ENCODE measurements around the gene RIBC2.

RIBC2 gene

DNA sequence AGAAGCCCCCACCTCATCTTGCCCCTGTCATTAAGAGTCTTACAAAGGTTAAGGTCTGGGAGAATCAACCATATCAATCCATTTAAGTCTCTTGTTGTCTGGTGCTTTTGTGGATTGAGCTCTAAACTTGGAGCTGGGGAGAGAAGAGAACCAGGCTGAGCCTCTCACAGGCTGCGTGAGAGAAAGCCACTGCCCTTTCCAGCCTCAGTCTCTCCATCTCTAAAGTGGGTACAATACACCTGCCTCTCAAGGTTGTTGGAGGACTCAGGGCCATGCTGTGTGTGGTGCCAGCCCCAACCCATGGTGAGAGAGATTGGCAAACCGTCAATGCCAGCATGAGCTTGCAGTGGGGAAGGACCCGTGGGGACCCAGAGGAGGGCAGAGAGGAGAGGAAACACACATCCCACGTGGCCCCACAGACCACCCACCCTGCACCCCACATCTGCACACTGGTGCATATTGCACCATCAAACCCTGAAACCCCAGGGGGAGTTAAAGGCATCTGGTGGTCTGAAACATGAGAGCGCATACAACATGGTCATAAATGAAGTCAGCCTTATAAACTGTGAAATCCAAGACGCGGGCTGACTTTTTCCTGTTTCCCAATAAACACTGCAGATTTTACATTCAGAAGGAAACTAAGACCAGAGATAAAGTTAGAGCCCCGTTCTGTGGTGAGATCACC, 61.7 kb downstream of the RIBC2 start:
- no peak for DNase-seq (ENCODE audit: low spot score)

DNA sequence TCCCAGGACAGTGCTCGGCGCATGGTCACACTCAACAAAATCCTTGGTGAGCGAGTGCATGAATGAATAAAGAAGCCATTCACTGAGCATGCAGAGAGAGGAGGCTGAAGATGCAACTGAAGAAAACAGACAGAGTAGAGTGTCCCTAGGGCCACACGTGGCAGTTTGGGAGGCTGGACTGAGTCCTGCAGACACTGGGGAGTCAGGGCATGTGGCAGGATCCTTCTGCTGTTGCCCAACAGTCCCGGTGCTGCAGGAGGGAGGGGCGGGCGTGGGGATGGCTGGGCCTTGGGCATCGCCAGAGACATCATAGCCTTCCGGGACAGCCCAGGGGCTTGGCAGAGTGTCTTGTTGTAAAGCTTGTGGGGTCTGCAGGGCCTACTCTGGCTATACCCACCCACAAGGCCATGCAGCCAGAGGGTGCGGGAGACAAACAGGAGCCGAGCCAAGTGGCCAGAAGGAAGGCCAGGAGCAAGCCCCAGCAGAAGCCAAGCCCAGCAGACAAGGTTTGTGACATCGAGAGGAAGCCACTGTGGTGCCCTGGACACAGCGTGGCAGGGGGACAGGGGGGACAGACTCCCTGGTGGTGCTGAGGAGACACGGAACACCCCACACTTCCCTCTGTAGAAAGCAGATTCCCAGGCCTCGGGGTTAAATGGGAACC, 62.5 kb downstream of the RIBC2 start:
- DNase-seq (ENCODE audit: low spot score) = no peak

DNA sequence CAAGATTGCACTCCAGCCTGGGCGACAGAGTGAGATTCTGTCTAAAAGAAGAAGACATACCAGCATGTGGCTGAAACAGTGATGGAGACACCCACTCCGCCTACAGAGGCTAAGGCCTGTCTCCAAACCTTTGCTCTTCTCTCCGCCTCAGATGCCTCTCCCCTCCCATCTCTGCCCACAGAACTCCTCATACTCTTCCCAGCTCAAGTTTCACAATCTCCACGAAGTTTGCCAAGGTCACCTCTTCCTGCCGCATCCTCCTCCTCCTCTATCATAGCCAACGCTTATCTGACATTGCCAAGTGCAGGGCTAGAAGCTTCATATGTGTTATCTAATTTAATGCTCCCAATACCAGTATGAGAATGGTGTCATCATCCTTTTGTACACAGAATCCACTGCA, 63.3 kb downstream of the RIBC2 start:
- DNase-seq (ENCODE audit: low spot score) = no peak

DNA sequence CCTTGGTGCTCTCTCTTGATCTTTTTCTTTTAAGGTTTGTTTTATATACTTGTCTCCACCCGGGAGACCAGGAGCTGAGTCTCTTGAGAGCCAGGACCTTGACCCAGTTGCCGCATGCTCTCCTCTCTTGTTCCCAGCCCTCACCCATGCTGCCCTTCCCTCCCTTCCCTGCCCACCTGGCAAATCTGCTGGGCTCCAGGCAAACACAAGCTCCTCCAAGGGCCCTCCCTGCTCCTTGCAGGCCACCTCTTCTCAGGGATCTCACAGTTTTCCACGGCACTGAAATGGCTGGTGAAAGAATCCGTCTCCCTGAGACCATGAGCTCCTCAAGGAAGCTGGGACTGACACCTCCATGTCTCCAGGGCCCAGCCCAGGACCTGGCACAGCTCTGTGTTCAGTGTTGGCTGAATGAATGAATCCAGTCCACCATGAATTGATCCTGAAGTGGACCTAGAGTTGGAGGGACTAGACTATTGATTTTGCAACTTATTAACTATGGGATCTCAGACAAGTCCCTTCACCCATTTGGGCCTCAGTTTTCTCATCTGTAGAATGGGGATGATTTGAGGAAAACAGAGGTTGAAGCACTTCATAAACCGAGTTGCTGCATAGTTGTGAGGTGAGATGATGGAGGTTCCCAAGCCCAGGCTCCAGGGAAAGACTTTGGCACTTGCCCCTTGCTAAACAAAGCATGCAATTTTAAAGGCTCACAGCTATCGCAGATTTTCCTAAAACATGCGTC, 64.0 kb downstream of the RIBC2 start:
- DNase-seq (ENCODE audit: low spot score) = no peak

DNA sequence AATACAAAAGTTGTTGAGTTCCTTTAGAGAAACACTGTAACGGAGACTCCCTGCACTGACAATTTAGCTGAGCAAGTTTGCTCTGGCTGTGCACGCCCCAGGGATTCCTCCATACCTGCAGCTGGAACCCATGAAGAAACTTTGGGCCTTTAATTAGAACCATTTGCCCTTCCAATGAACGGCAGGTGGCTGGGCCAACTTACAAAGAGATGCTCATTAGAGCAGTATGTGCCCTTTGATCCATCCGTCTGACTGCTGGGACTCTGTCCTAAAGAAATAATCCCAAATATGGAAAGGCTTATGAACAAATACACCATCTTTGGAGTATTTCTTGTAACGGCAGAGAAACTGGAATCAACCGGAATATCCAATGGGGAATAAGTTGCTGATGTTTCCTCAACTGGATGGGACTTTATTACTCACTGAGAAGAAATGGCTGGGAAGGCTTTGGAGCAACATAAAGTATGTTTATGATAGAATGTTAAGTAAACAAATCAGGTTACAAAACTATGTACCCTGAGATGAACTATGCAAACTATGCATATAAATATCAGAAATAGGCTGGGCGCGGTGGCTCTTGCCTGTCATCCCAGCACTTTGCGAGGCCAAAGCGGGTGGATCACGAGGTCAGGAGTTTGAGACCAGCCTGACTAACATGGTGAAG, 64.7 kb downstream of the RIBC2 start:
- no peak for DNase-seq (ENCODE audit: low spot score)

DNA sequence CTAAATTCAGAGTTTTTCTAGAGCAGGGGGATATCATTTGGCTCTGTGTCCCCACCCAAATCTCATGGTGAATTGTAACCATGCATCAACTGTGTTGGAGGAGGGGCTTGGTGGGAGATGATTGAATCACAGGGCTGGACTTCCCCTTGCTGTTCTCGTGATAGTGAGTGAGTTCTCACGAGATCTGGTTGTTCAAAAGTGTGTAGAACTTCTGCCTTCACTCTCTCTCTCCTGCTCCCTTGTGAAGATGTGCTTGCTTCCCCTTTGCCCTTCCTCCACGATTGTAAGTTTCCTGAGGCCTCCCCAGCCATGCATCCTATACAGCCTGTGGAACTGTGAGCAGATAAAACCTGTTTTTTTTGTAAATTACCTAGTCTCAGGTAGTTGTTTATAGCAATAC, 67.2 kb downstream of the RIBC2 start:
- no peak for DNase-seq (ENCODE audit: low spot score)

DNA sequence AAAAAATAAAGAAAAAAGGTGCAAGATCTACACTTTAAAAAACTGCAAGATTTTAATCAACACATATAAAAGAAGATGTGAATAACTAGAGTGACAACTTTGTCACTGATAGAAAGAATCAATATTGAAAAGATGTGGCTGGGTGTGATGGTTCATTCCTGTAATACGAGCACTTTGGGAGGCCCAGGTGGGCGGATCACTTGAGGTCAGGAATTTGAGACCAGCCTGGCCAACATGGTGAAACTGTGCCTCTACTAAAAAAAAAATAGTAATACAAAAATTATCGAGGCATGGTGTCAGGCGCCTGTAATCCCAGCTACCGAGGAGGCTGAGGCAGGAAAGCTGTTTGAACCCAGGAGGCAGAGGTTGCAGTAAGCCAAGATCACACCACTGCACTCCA, 68.2 kb downstream of the RIBC2 start:
- no peak for DNase-seq (ENCODE audit: low spot score)

Measured in hematopoietic multipotent progenitor cell treated with erythropoietin and hydrocortisone succinate and interleukin-3 and kit ligand, for 17 days (in vitro differentiated cells).